ENCODE data around the gene OR8G5.
"Not testable (repeated sequence)": the region's sequence is repeated elsewhere in the genome, so short reads cannot be mapped to it uniquely, and the experiment has no call there.

OR8G5 gene

DNA sequence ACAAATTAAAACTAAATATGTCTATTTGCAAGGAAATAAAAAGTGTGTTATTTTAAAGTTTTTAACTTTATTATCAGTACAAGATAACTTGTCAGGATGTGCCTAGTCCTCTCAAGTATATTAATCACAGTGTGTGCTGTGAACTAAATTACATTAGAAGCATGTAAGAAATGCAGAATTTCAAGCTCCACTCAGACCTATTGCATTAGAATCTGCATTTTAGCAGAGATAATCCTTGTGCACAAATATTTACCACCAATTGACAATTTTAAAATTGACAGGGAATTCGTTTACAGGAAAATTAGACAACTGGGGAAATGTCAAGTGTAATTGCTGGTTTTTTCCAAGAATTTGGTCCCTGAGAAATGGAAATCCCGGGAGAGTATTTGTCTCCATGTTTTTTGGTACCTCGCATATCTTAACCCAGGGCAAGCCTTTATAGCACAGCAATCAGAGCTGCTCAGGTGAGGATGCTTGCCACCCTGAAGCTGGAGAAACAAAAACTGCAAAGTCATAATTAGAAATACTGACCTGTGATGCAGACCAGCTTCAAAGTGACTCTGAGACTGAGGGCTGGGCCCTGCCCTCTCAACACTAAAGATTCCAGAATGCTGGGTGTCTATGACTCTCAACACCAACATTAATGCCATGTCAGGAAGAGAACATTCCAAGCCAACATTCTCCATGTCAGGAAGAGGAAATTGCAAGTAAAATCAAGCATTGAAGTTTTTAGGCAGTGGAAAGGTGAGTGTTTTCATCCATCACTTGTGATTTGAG lies 15.4 kb upstream of the OR8G5 start, which contains the start of gene OR8G1:
OR8G1 (plus strand) TSS at position 475 of the 777 bp plus-strand sequence. CDS start 8,581 bp downstream, outside the sequence.
- H3K4me3 Mint-ChIP-seq, result no peak within 1 kb of the TSS
- no peaks in the 10 kb centered on the region for H3K36me3 Mint-ChIP-seq (ENCODE audit: low read depth)
- no peaks in the 10 kb centered on the region for H3K9me3 Mint-ChIP-seq
- TF ChIP-seq, protein P1, sequence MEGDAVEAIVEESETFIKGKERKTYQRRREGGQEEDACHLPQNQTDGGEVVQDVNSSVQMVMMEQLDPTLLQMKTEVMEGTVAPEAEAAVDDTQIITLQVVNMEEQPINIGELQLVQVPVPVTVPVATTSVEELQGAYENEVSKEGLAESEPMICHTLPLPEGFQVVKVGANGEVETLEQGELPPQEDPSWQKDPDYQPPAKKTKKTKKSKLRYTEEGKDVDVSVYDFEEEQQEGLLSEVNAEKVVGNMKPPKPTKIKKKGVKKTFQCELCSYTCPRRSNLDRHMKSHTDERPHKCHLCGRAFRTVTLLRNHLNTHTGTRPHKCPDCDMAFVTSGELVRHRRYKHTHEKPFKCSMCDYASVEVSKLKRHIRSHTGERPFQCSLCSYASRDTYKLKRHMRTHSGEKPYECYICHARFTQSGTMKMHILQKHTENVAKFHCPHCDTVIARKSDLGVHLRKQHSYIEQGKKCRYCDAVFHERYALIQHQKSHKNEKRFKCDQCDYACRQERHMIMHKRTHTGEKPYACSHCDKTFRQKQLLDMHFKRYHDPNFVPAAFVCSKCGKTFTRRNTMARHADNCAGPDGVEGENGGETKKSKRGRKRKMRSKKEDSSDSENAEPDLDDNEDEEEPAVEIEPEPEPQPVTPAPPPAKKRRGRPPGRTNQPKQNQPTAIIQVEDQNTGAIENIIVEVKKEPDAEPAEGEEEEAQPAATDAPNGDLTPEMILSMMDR (IDR thresholded peaks at IDR 0.05), result no peak
- H3K27me3 Mint-ChIP-seq (ENCODE audit: low read depth, poor library complexity), result peaks cover 7% of the 10 kb centered on the region
- H3K27ac Mint-ChIP-seq, result no peak within 1 kb of the TSS
- no peaks in the 10 kb centered on the region for H3K4me1 Mint-ChIP-seq
- DNase-seq, result no peak

DNA sequence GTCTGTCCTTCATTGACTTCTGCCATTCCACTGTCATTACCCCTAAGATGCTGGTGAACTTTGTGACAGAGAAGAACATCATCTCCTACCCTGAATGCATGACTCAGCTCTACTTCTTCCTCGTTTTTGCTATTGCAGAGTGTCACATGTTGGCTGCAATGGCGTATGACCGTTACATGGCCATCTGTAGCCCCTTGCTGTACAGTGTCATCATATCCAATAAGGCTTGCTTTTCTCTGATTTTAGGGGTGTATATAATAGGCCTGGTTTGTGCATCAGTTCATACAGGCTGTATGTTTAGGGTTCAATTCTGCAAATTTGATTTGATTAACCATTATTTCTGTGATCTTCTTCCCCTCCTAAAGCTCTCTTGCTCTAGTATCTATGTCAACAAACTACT lies 6.3 kb upstream of the OR8G5 start:
- not testable (repeated sequence) for H3K36me3 Mint-ChIP-seq (ENCODE audit: low read depth); DNase-seq; H3K27me3 Mint-ChIP-seq (ENCODE audit: low read depth, poor library complexity); H3K4me3 Mint-ChIP-seq; H3K27ac Mint-ChIP-seq; H3K9me3 Mint-ChIP-seq; H3K4me1 Mint-ChIP-seq

GRCh38 chr11:124265041-124265440 lies 8.9 kb downstream of the OR8G5 start:
- not testable (repeated sequence) for H3K27ac Mint-ChIP-seq; H3K4me1 Mint-ChIP-seq; H3K36me3 Mint-ChIP-seq (ENCODE audit: low read depth); DNase-seq; H3K4me3 Mint-ChIP-seq; H3K27me3 Mint-ChIP-seq (ENCODE audit: low read depth, poor library complexity); H3K9me3 Mint-ChIP-seq

- DNase-seq; H3K4me1 Mint-ChIP-seq; H3K9me3 Mint-ChIP-seq; H3K36me3 Mint-ChIP-seq (ENCODE audit: low read depth); H3K4me3 Mint-ChIP-seq; H3K27me3 Mint-ChIP-seq (ENCODE audit: low read depth, poor library complexity): not testable (repeated sequence)
- peak overlapping the region; percentile 7 for H3K27ac Mint-ChIP-seq
Measured at GRCh38 chr11:124270886-124271285, 14.7 kb downstream of the OR8G5 start.

DNA sequence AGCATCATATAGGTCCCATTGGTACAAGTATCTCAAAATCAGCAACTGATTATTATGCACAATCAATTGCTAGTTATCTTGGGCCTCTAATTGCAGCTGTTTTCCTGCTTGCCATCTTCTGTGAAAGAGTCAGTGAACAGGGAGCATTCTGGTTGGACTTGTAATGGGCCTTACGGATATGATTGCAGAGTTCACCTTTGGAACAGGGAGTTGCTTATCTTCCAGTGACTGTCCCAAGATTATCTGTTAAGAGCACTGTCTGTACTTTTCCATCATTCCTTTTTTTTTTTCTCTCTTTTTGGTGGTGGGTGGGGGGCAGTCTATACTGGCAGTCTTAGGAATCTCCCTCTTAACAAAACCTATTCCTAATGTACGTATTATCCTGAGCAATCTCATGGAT lies 17.8 kb downstream of the OR8G5 start:
- Mint-ChIP-seq H3K4me1 (peaks cover 9% of the 10 kb centered on the region), H3K27ac (no peak overlapping the region), H3K36me3 (ENCODE audit: low read depth) (no peaks in the 10 kb centered on the region), H3K9me3 (no peaks in the 10 kb centered on the region), H3K4me3 (no peak overlapping the region), H3K27me3 (ENCODE audit: low read depth, poor library complexity) (no peaks in the 10 kb centered on the region)
- TF ChIP-seq, protein P1 (IDR thresholded peaks at IDR 0.05), result no peak
- no peak for DNase-seq

DNA sequence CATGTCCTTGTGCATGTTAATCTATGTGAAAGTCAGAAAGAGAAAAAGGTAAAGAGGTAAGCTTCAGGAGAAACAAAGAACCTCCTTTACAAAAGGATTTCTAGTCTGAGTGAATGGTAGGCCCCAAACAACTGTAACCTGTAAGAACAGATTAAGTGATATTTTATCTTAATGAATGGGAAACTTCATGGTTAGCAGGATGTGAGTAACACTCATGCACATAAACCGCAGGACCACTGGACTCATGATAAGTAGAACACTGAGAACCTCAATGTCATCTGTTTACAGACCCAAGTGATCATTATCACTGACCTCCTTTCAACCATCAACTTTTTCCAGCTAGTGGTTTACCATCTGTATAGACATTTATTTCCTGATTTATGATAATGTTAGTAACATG lies 19.9 kb downstream of the OR8G5 start:
- Mint-ChIP-seq H3K9me3 (peaks cover 9% of the 10 kb centered on the region), H3K36me3 (ENCODE audit: low read depth) (no peaks in the 10 kb centered on the region), H3K27ac (no peak overlapping the region), H3K27me3 (ENCODE audit: low read depth, poor library complexity) (no peaks in the 10 kb centered on the region), H3K4me3 (no peak overlapping the region), H3K4me1 (peaks cover 2% of the 10 kb centered on the region)
- TF ChIP-seq, protein P1 (IDR thresholded peaks at IDR 0.05), result no peak
- DNase-seq, result no peak

DNA sequence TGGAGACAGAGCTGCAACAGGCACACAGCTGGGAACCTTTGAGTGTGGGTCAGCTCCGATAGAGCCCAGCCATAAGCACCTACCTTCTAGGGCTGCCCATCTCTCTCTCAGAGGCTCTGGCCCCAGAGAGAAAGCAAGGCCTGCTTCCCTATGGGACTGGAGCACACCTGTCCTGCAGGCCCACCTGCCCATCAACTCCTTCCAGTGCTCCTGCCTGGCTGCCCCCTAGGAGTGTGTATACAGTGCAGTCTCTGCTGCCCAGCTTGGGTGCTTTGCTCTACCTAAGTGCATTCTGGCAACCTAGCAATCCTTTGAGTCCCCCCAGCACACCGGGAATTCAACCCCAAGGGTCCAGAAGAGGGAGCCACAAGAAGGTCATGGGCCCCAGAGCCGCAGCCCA lies 21.0 kb downstream of the OR8G5 start:
- H3K9me3 Mint-ChIP-seq, result peaks cover 20% of the 10 kb centered on the region
- H3K27me3 Mint-ChIP-seq (ENCODE audit: low read depth, poor library complexity), result no peaks in the 10 kb centered on the region
- H3K36me3 Mint-ChIP-seq (ENCODE audit: low read depth), result no peaks in the 10 kb centered on the region
- TF ChIP-seq, protein P1 (IDR thresholded peaks at IDR 0.05), result no peak
- H3K4me3 Mint-ChIP-seq, result no peak overlapping the region
- no peaks in the 10 kb centered on the region for H3K4me1 Mint-ChIP-seq
- DNase-seq, result no peak
- no peak overlapping the region for H3K27ac Mint-ChIP-seq

Measured in nephron progenitor cell (in vitro differentiated cells).